H1 (cell line): ENCODE data around the gene PPP1CC.

ENCODE experiments used
- BACH1 ChIP-seq: IDR thresholded peaks from 2 replicates; pipeline ENCODE4 v1.6.1; 2012; ENCODE audit warnings: low read length, improper control_type of control experiment
- CBX8 ChIP-seq: fragments of 300-800, 300-1000 bp; sonication (generic); IDR thresholded peaks from 2 replicates; pipeline ENCODE4 v1.7.1; 2016; ENCODE audit warnings: low read depth, low read length, borderline replicate concordance
- CREB1 ChIP-seq: IDR thresholded peaks from 2 replicates; pipeline ENCODE4 v1.6.1; 2012; ENCODE audit warnings: inconsistent platforms
- CTCF ChIP-seq, 3 experiments: IDR thresholded peaks; 1 replicate in 2 of 3; 2 replicates in 1 of 3; pipeline versions ENCODE4 v1.5.1 to v1.6.1; 2011; ENCODE audit warnings: low read length in 3 of 3, mild to moderate bottlenecking in 3 of 3, inconsistent platforms in 2 of 3, low read depth in 1 of 3, moderate library complexity in 1 of 3; ENCODE audit not compliant: insufficient read depth in 1 of 3; ENCODE audit errors: control extremely low read depth in 1 of 3
- EZH2 ChIP-seq: fragments of 200-600 bp; sonication (generic); IDR thresholded peaks from 2 replicates; pipeline ENCODE4 v1.7.1; 2012; ENCODE audit warnings: low read depth, mild to moderate bottlenecking, moderate library complexity, low read length, inconsistent platforms; ENCODE audit not compliant: severe bottlenecking
- KDM1A ChIP-seq: fragments of 200-600, 300-600 bp; sonication (generic); IDR thresholded peaks from 2 replicates; pipeline ENCODE4 v1.7.1; 2016; ENCODE audit warnings: mild to moderate bottlenecking, low read length, borderline replicate concordance
- MAX ChIP-seq: IDR thresholded peaks from 2 replicates; pipeline ENCODE4 v1.6.1; 2012; ENCODE audit warnings: inconsistent platforms
- NRF1 ChIP-seq: IDR thresholded peaks from 2 replicates; pipeline ENCODE4 v1.6.1; 2011; ENCODE audit warnings: mild to moderate bottlenecking, low read depth, low read length, improper control_type of control experiment
- PHF8 ChIP-seq: fragments of 200-600 bp; sonication (generic); conservative IDR thresholded peaks from 2 replicates; pipeline ENCODE4 v1.7.1; 2012; ENCODE audit warnings: low read depth, mild to moderate bottlenecking, inconsistent platforms, low read length, moderate library complexity
- POLR2A ChIP-seq, 2 experiments: IDR thresholded peaks; 1 replicate in 1 of 2; 2 replicates in 1 of 2; pipeline ENCODE4 v1.6.1; 2011; ENCODE audit warnings: low read depth in 2 of 2, low read length in 2 of 2, mild to moderate bottlenecking in 2 of 2; ENCODE audit errors: control extremely low read depth in 1 of 2
- RXRA ChIP-seq: IDR thresholded peaks from 2 replicates; pipeline ENCODE4 v1.6.1; 2011; ENCODE audit warnings: low read depth, mild to moderate bottlenecking, low read length, moderate library complexity; ENCODE audit not compliant: insufficient read depth
- SIN3A ChIP-seq, 2 experiments: IDR thresholded peaks in 1 of 2; conservative IDR thresholded peaks in 1 of 2; 2 replicates each; pipeline ENCODE4 v1.6.1; 2011 to 2012; ENCODE audit warnings: low read length in 2 of 2, improper control_type of control experiment in 1 of 2, low read depth in 1 of 2, mild to moderate bottlenecking in 1 of 2
- TAF1 ChIP-seq: IDR thresholded peaks from 2 replicates; pipeline ENCODE4 v1.6.1; 2011; ENCODE audit warnings: mild to moderate bottlenecking, low read depth, low read length

- TF ChIP-seq PHF8 = no peak
- TF ChIP-seq TAF1 = no peak
- no peak for TF ChIP-seq POLR2A (IDR thresholded peaks at IDR 0.05; ENCODE audit: control extremely low read depth in 1 of 2, low read depth in 2 of 2, low read length in 2 of 2)
- TF ChIP-seq BACH1 = no peak
- TF ChIP-seq CTCF (IDR thresholded peaks at IDR 0.05; ENCODE audit: control extremely low read depth in 1 of 3, insufficient read depth in 1 of 3, low read depth in 1 of 3, low read length in 3 of 3) = no peak
- no peak for TF ChIP-seq MAX
- TF ChIP-seq SIN3A (conservative IDR thresholded peaks at IDR 0.05 in 1 of 2, IDR thresholded peaks at IDR 0.05 in 1 of 2; ENCODE audit: low read depth in 1 of 2, low read length in 2 of 2) = no peak
- TF ChIP-seq CBX8 = no peak
- no peak for TF ChIP-seq NRF1
- no peak for TF ChIP-seq KDM1A
- no peak for TF ChIP-seq CREB1
- no peak for TF ChIP-seq EZH2
- TF ChIP-seq RXRA = no peak
Measured at GRCh38 chr12:110687396-110688169, 55.1 kb downstream of the PPP1CC start.
